ENCODE results near the gene PWWP2B. TPM values are rescaled to one million over a fixed set of nuclear protein-coding genes. Genes with fewer than 3 reads are reported as not detected.
A peak's percentile ranks its signal among the peaks of the same experiment; 100 is the strongest.

Gene PWWP2B
- total and polyA plus RNA-seq, 9 of the 15 experiments (the other 6 are each of a cell fraction or from before 2014, with no cell fraction given) = 0.07 to 9.2 (median 1.6) TPM; not detected in 1

DNA sequence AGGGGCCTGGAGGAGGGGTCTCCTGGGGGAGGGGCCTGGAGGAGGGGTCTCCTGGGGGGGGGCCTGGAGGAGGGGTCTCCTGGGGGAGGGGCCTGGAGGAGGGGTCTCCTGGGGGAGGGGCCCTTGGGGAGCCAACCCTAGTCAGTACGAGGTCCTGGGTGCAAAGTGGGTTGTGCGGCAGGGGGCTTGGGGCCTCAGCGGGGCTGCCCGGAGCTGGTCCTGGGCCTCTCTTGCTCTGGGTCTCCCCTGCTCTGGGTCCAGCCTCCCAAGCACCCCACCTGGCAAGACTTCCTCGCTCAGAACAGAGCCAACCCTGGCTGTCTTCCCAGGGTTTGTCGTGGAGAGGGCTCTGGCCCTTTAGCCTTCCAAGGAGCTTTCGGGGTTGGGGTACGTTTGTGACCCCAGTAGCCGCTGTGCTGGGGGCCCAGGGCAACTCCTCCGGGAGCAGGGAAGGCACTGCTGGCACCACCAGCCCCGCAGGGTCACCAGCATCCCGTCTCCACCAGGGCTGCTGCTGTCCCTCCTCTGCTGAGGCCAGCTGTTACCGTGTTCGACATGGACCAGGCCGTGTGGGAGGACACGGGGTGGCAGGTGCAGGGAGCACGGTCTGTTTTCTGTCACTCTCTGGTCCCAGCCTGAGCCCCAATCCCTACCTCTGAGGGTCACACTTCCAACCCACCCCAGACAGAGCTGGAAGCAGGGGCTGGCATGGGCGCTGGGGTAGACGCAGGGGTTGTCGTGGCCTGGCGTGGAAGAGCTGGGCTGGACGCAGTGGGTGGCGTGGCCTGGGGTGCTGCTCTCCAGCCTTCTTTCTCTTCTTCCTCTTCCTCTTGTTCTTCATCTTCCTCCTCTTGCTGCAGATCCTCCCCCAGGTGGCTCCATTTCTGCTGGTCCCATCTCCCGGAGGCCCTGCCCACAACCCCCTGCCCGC, 22.8 kb downstream of the PWWP2B start:
- no peak for DNase-seq (ENCODE audit: extremely low read depth in 1 of 4, low spot score in 3 of 4)
- no peaks in the 10 kb centered on the region for H3K27me3 ChIP-seq (ENCODE audit: control insufficient read depth in 2 of 2, insufficient read depth in 2 of 2, low read length in 2 of 2)
- no TSS peak for BruUV-seq (replicated peaks)
- FAIRE-seq = no peak
- H3K9ac ChIP-seq (ENCODE audit: insufficient read depth in 1 of 2, low read depth in 2 of 2, low read length in 2 of 2) = peak overlapping the region in 1 of 2 experiments; percentile 52; a peak in 1 of 4 replicates
- H4K20me1 ChIP-seq (replicated peaks; ENCODE audit: control insufficient read depth, insufficient read depth, low read length) = no peaks in the 10 kb centered on the region
- intact Hi-C loops (cut with micrococcal nuclease) = no loop called here
- 0 out of 3 replicates have a peak overlapping the region, but pooled peaks have one; percentile 30 for H3K27ac ChIP-seq (ENCODE audit: extremely low read depth, low read depth, low read length)
- H3K4me2 ChIP-seq (ENCODE audit: insufficient read depth, low read length) = no peak overlapping the region
- no peak for ATAC-seq
- no peak for TF ChIP-seq ZNF41 (CRISPR knock-in tag; conservative IDR thresholded peaks at IDR 0.05)
- TF ChIP-seq, protein P1, sequence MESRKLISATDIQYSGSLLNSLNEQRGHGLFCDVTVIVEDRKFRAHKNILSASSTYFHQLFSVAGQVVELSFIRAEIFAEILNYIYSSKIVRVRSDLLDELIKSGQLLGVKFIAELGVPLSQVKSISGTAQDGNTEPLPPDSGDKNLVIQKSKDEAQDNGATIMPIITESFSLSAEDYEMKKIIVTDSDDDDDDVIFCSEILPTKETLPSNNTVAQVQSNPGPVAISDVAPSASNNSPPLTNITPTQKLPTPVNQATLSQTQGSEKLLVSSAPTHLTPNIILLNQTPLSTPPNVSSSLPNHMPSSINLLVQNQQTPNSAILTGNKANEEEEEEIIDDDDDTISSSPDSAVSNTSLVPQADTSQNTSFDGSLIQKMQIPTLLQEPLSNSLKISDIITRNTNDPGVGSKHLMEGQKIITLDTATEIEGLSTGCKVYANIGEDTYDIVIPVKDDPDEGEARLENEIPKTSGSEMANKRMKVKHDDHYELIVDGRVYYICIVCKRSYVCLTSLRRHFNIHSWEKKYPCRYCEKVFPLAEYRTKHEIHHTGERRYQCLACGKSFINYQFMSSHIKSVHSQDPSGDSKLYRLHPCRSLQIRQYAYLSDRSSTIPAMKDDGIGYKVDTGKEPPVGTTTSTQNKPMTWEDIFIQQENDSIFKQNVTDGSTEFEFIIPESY (CRISPR knock-in tag; IDR thresholded peaks at IDR 0.05) = peak; percentile 58; the same call in 1 of the 2 replicates
- TF ChIP-seq ZNF263 (CRISPR knock-in tag; IDR thresholded peaks at IDR 0.05; ENCODE audit: borderline replicate concordance) = peak; percentile 87
- POLR2A ChIA-PET = interaction anchor here (0.6 kb wide), 1 partner anchor 488 kb away, joined by 3 read pairs; no protein-coding TSS in a partner anchor
- H3K4me3 ChIP-seq = no peak overlapping the region
- no peak overlapping the region for H2AFZ ChIP-seq (ENCODE audit: low read depth, low read length)
- in situ Hi-C loops (cut with MboI) = no loop called here
- H3K9me3 ChIP-seq (replicated peaks; ENCODE audit: control insufficient read depth, insufficient read depth, low read depth, low read length) = no peaks in the 10 kb centered on the region
- WGBS (ENCODE audit: insufficient coverage, low coverage, missing lambda C conversion rate) = 61% methylated on average over 7 of the region's 25 CpGs
- H3K36me3 ChIP-seq (ENCODE audit: control insufficient read depth, insufficient read depth, low read length) = no peaks in the 10 kb centered on the region; the same call in 2 of the 3 replicates
- H3K9me1 ChIP-seq (ENCODE audit: control insufficient read depth, insufficient read depth, low read length) = no peaks in the 10 kb centered on the region
- H3K4me1 ChIP-seq (replicated peaks in 1 of 2; ENCODE audit: control insufficient read depth in 2 of 2, insufficient read depth in 2 of 2, low read length in 2 of 2) = peaks cover 18 to 65% of the 10 kb centered on the region in 2 experiments
- CTCF ChIA-PET (ENCODE audit: low intra/inter-chr PET ratio) = no interaction called here
- H3K79me2 ChIP-seq (ENCODE audit: control insufficient read depth, insufficient read depth, low read length) = no peaks in the 10 kb centered on the region; the same call in 2 of the 3 replicates

Measured in K562 (cell line).